AG04450 (cell line): ENCODE data around the gene DMBX1. TPM values are rescaled to one million over a fixed set of nuclear protein-coding genes. Genes with fewer than 3 reads are reported as not detected.

Experiments
- CTCF ChIA-PET: fragments of 300-600, 350-600 bp; formaldehyde crosslinking; extraction: SDS; loops from one replicate; lab custom pipeline; 2022; ENCODE audit warnings: antibody characterized with exemption, inconsistent platforms; lab: Charles Lee
- POLR2A ChIA-PET: fragments of 350-600 bp; formaldehyde crosslinking; extraction: SDS; loops from one replicate; lab custom pipeline; 2021; ENCODE audit warnings: antibody characterized with exemption, inconsistent platforms; lab: Yijun Ruan, JAX
- DNase-seq: peaks from one replicate; pipeline ENCODE4 v3.0.0-alpha.2; 2011; ENCODE audit warnings: low read depth, low spot score
- H3K27ac ChIP-seq: one replicate; pipeline ENCODE4 v1.5.1; 2012; ENCODE audit warnings: low read depth, low read length, control low read depth
- H3K27me3 ChIP-seq: one replicate; pipeline ENCODE4 v1.6.0; 2012; ENCODE audit warnings: low read length; ENCODE audit not compliant: control insufficient read depth, insufficient read depth
- H3K4me3 ChIP-seq: 2 replicates; pipeline ENCODE4 v1.5.1; 2011; ENCODE audit warnings: mild to moderate bottlenecking, low read depth, low read length, control low read depth
- H3K9me3 ChIP-seq: 2 replicates; pipeline ENCODE4 v1.5.1; 2012; ENCODE audit warnings: low read length; ENCODE audit not compliant: control insufficient read depth, insufficient read depth
- polyA plus RNA-seq: library from polyadenylated mRNA; depleted of rRNA; stranded (reverse); fragments of >200 nt; gene quantifications from 2 replicates; pipeline ENCODE4 v1.2.3, GENCODE V29; 2011
- TF ChIP-seq, protein P1 (sequence below): IDR thresholded peaks from 2 replicates; pipeline ENCODE4 v1.5.1; 2011; ENCODE audit warnings: low read depth, low read length, control low read depth, inconsistent platforms

The DMBX1 gene
- polyA plus RNA-seq, 1 experiment: not detected

GRCh38 chr1:46481961-46482360 lies 7.7 kb upstream of the DMBX1 start:
- Histone ChIP-seq H3K27me3 (peaks cover 84% of the 10 kb centered on the region), H3K27ac (no peak overlapping the region), H3K4me3 (no peak overlapping the region), H3K9me3 (no peaks in the 10 kb centered on the region; the same call in 1 of the 2 replicates)
- ChIA-PET POLR2A (no interaction called here), CTCF (interaction anchor here (1.0 to 5.6 kb wide), 2 partner anchors 46 to 67 kb away, joined by 4 to 51 read pairs; no protein-coding TSS in a partner anchor)
- TF ChIP-seq, protein P1, sequence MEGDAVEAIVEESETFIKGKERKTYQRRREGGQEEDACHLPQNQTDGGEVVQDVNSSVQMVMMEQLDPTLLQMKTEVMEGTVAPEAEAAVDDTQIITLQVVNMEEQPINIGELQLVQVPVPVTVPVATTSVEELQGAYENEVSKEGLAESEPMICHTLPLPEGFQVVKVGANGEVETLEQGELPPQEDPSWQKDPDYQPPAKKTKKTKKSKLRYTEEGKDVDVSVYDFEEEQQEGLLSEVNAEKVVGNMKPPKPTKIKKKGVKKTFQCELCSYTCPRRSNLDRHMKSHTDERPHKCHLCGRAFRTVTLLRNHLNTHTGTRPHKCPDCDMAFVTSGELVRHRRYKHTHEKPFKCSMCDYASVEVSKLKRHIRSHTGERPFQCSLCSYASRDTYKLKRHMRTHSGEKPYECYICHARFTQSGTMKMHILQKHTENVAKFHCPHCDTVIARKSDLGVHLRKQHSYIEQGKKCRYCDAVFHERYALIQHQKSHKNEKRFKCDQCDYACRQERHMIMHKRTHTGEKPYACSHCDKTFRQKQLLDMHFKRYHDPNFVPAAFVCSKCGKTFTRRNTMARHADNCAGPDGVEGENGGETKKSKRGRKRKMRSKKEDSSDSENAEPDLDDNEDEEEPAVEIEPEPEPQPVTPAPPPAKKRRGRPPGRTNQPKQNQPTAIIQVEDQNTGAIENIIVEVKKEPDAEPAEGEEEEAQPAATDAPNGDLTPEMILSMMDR: no peak
- DNase-seq: no peak

DNA sequence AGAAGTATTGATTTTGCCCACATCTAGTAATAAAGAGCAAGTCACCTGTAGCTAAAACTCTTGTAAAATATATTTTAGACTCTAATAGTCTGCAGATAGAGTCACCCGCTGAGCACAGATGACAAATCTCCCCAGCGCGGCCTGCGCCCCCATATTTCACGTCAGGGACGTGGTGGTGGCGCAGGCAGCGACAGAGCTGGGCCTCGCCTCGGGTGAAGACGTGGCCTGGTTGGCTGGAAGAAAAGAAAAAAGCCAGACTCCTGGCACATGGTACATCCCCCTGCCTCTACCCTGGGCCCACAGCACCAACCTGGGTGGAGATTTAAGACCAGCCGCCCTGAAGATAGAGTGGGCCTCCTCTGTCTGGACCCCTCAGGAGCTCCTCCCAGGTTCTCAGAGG lies 6.0 kb upstream of the DMBX1 start:
- H3K27ac ChIP-seq: no peak overlapping the region
- DNase-seq: no peak
- ChIA-PET CTCF (interaction anchor here (5.6 kb wide), 1 partner anchor 44 kb away, joined by 51 read pairs; no protein-coding TSS in a partner anchor), POLR2A (no interaction called here)
- H3K27me3 ChIP-seq: peaks cover 86% of the 10 kb centered on the region
- H3K4me3 ChIP-seq: no peak overlapping the region
- no peaks in the 10 kb centered on the region; the same call in 1 of the 2 replicates for H3K9me3 ChIP-seq
- TF ChIP-seq, protein P1: no peak

DNA sequence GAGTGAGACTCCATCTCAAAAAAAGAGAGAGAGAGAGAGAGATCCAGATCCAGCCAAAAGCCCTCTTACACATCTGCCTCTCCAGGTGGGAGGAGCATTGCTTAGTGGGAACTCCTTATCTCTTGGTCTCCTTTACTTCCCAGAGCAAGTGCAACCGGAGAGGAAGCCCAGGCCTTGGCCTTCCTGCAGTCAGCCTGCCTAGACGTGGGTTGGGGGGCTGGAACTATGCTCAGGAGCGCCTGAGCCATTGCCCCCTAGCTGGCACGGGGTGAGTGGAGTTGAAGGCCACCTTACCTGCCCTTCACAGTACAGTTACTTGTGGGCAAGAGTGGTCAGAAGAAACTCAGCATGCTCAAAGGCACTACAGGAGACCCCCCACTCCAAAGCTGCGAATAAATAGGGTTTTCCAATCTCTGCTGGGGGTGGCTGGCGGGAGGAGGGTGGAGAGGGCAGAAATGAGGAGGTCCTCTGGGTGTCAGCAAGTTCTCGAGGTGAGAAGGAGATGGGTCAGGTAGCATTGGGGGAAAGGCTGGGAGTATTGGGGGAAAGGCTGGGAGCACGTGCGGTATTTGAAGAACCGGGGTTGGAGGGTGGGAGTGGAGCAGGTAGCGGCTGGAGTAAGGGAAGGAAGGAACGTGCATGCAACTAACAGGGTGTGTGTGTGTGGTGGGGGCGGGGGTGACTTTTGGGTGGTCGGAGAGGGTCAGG lies 4.7 kb upstream of the DMBX1 start:
- ChIA-PET POLR2A (no interaction called here), CTCF (no interaction called here)
- DNase-seq: no peak
- Histone ChIP-seq H3K9me3 (no peaks in the 10 kb centered on the region; the same call in 1 of the 2 replicates), H3K27me3 (peaks cover 85% of the 10 kb centered on the region), H3K4me3 (no peak overlapping the region), H3K27ac (no peak overlapping the region)
- TF ChIP-seq, protein P1: no peak

GRCh38 chr1:46485564-46486431 lies 3.8 kb upstream of the DMBX1 start:
- POLR2A ChIA-PET: no interaction called here
- CTCF ChIA-PET: interaction anchor here (0.6 to 3.0 kb wide), 3 partner anchors 8 to 109 kb away, joined by 3 to 16 read pairs (median 11); no protein-coding TSS in a partner anchor
- no peak overlapping the region for H3K27ac ChIP-seq
- H3K9me3 ChIP-seq: no peaks in the 10 kb centered on the region; the same call in 1 of the 2 replicates
- no peak overlapping the region for H3K4me3 ChIP-seq
- DNase-seq: no peak
- peaks cover 87% of the 10 kb centered on the region for H3K27me3 ChIP-seq
- TF ChIP-seq, protein P1: no peak
